NCI-H1417 treated with DMSO at 0.1 percent for 48 hours (cell line): Measurements from ENCODE around the gene YY1.
"Not testable (repeated sequence)": the region's sequence is repeated elsewhere in the genome, so short reads cannot be mapped to it uniquely, and the experiment has no call there.

Experiments
- DNase-seq: peaks from one replicate; lab custom pipeline; 2025; lab: John Stamatoyannopoulos, UW

YY1 gene

DNA sequence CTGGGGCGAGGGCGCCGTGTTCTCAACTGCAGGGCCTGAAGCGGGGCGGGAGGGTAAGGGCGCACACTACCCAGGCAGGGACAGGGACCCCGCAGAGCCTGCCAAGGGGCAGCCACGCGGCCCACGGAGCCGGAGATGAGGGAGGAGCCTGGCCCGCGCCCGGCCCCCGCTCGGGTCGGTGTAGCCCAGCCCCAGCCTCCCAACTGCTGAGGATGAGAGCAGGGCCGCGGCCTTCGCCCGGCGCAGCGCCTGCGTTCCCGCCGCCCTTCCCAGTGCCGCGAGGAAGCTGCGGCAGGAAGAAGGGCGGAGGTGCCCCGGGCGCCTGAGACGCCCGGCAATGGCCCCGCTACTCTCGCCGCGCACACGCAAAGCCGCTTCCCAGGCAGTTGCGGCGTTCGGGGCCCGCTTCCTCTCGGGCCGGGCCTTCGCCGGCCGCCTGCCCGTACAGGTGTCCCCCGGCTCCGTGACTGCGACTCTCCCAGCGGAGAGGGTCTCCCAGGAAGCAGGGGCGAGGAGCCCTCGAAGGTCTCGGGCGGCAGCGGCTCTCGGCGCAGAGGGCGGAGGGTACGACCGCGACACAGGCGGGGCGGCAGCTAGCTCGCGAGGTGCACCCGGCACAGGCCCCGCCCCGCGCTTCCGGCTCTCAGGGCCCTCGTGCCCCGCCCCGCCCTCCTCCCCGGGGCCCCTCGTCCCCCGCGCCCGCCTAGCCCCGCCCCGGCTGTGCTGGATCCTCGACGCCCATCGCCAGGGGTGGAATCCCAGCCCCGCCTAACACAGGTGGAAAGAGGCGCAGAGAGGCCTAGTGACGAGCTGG is 24.8 kb upstream of the YY1 start:
- peak; percentile 79 for DNase-seq

DNA sequence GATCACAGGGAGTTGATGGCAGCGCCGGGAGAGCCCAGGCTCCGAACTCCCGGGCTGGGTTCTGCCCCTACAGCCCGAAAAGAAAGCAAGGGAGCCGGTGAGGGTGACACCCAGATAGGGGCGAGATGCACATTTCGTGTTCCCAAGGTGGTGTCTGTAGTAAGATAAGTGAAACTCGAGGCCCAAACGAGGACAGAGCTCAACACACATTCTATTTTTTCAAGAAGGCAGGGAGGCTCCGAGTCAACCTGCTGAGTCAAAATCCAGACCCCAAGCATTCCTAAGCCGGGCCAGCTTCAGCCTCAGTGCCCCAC is 24.2 kb upstream of the YY1 start:
- DNase-seq = no peak

DNA sequence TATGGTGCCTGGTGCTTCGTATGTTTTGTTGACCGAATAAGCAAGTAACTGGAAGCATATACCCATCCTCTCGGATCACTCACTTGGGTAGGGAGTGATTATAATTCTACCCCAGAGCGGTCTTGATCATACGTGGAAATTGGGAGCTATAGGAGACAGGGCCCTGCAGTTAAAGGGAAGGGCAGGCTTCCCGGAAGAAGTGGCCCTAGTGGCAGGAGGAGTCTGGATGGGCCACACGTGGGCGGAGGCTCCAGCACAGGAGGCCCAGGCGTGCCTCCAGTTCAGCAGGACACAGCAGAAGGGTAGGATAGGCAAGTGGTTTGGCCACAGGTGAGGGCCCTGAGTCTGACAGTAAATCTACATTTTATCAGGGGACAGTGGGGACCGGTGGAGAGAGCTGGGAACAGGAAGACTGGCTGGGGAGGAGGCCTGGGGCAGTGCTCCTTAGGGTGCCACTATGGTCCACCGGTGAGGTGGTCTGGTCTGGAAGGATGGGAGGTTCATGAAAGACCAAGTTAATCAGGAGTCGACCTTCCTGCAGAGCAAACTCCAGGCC is 23.5 kb upstream of the YY1 start:
- DNase-seq = no peak

DNA sequence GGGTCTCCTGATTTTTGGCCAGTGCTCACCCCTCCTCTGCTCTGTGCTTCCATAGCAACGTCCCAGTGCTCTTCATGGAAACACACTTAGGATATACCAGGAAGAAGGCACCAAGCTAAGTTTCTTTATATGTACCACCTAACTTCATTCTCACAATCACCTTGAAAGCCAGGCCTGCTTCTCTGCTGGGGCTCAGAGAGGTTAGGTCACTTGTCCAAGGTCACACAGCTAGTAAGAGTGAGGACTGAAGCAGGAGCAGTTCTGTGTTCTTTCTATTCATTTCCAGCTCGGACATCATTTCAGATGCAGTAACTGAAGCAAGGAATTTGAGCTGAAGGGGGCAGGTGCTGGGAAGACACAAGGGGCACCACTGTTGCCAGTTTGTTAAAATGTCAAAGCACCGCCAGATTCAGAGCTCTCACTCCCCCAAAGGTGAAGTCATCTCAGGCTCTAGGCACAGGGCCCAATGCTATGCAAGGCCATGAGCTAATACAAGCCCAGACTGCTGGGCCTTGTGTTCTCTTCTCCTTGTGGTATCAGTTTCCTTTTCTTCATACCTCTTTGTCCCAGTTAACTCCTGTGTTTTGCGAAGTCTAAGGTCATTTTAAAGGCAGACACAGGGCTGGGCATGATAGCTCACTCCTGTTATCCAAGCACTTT is 19.7 kb upstream of the YY1 start:
- DNase-seq = no peak

DNA sequence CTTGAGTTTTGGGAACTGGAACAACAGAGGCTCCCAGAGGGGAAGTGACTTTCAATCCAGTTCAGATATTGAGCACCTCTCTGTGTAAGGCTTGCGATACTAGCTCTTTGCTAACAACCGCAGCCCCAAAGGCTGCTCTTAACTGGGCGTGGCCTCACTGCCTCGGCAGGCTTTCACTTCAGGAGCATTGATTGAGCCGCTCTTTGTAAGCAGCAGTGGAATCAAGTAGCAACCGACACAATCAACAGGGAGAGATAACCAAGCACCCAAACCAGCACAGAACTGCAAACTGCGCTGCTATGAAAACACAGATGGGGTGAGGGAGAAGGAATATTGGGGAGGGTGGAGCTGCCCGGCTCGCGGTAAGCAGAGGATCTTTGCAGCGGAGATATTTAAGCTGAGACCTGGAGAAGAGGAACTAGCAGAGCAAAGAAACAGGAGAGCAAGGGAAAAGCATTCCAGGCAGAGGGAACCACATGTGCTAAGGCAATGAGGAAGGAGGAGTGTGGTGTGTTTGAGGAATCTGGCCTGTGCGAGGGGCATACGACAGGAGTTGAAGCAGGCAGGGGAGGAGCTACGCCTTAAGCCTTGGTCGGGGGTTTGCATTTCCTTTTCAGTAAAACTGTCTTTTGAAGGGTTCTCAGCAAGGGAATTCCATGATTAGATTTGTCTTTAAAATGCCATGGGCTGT is 17.3 kb upstream of the YY1 start:
- DNase-seq = no peak

DNA sequence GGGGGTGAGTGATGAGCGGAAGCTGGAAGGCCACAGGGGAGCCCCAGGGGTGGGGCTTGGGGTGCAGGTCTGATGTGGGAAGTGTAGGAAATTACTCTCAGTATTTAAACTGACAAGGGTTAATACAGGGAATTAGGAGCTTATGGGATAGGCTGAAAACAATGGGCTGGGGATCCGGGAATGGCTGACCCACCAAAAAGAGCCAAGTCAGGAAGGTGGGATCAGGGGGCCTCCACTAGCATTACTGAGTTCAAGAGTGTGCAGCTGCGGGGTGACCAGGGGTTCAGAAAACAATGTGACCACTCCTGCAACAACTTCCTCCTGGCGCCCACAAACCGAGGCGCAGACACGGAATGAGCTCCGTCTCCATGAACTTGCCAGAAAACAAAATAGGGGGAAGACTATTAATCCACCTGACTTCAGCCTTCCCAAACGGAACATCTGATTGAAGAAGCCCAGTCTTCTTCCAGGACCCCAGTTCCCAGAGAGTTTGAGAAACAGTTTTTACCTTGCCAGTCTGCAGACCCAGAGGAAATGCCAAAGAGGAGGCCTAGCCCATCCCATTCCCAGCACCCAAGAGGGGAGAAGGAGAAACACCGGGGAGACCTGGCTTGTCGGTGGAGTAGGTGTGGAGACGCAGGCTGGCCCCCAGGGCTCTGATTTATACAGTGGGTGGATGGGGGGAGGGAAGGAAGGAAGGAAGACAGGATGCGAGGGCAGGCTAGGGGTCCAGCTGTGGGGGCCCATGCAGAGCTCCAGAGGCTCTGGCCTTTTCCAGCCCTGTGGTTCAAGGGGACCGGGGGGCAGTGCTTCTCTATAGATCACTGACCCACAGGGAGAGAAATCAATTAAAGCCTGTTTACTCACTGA is 16.5 kb upstream of the YY1 start:
- no peak for DNase-seq

DNA sequence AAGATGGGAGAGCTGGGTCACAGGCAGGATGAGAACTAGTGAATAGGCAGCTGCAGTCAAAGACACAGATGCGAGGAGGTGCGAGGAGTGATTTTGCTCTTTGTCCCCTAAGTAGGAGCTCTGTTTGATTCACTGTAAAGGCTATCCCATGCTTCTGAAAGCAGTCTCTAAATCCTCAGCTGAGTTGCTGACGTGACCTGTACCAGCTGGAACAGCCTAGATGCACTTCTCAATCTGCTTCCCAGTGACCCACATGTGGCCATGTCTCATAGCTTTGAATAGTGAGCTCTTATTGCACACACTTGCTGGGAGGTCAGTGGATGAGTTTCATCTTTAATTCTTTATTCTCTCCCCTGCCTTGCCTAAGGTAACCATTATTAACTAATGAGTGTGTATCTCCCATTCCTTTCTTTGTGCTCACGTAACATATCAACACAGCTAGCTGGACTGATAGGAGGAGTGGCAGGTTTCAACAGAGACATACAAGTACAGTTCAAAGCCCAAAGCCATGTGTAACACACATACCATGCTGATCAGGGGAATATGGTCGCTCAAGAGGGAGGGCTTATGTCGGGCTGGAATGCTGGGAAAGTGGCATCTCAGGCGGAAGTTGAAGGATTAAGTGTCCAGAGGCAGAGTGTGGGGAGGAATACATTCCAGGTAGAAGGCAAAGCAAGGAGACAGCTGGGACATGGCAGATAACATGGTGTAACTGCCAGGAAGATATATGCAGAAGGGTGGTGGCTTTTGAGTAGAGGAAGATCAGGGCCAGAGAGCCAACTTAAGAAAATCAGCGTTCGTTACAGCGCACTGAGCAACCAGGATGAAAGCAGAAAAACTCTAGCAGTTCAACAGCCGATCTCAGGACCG is 15.4 kb upstream of the YY1 start:
- DNase-seq = no peak

DNA sequence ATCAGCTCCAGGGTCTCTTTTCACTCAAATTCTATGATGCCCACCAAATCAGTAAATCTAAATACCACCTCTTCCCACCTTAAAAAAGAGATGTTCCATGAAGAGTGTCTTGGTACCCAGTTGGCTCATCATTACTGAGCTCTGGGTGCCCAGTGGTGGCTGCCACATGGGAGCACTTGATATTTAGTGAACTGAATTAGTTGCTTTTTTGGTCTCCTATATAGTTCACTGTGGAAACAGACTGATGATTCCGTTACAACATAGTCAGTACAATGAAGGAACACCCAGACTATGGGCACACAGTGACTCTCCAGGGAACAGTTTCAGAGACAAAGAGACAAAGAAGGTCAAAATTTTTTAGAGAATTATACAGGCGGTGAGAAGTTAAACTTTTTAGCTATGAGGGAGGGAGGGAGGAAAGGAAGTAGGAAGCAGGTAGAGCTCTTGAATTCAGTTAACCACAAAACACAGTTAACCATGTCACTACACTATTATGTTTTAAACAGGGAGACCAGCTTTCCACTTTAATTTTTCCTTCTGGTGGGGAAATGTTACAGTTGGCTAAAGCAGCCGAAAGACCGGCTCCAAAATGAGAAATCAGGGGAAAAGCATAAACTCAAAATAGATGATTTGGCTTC is 14.6 kb upstream of the YY1 start:
- DNase-seq = no peak

DNA sequence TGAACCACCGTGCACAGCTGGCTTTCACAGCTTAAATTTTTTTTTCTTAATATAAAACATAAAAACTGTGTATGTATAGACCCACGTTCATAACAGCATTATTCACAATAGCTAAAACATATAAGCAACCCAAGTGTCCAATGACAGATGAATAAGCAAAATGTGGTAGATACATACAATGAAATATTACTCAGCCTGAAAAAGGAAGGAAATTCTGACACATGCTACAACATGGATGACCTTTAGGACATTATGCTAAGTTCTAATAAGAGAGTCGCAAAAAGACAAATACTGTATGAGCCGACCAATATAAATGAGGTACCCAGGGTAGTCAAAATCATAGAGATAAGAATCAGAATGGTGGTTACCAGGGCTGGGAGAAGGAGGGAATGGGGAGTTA is 13.8 kb upstream of the YY1 start:
- no peak for DNase-seq

DNA sequence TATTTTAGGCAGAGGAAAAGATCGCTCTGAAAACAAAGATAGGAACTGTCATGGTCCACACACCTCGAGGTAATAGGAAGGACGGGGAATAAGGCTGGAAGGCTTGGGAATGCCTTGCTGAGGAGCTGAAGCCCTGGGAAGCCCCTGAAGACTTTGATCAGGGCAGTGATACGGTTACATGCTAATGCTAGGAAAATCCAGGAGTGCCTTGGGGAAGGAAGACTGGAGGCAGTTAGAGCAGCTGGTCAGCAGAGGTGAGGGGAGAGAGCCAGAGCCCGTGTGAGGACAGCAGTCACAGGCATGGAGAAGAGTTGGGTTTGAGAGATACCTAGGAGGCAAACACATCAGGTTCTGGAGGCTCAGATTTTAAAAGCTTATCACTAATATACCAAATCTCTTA is 8.6 kb upstream of the YY1 start:
- DNase-seq = no peak

DNA sequence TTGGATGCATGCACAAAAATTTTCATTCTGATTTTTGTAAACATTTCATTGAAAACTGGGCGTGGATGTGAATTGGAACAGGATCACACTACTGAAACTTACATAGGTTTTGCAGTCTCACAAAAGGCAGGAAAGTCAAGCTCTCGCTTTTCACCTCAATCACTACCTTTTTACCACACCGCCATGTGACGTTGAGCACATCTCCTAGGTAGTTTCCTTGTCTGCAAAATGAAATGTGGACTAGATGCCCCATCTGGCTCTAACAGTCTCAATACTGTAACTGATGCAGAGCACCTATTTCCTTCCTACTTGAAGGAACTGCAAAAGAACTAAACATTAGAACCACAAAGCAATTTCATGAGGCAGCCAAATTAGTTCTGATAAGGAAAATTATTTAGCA is 4.4 kb upstream of the YY1 start:
- DNase-seq = no peak

DNA sequence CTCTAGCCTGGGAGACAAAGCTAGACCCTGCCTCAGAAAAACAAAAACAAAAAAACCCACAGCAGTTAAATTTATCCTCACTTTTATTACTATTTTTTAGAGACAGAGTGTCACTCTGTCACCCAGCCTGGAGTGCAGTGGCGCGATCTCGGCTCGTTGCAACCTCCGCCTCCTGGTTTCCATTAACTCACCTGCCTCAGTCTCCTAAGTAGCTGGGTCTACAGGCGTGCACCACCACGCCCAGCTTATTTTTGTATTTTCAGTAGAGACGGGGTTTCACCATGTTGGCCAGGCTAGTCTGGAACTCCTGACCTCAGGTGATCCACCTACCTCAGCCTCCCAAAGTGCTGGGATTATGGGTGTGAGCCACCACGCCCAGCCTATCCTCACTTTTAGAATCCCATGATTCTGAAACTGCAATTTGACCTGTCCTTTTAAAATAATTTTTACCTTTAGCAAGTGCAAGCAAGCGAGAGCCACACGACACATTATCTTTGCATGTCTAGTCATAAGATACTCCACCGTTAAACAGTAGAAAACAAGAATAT is 2.6 kb upstream of the YY1 start:
- DNase-seq = not testable (repeated sequence)

DNA sequence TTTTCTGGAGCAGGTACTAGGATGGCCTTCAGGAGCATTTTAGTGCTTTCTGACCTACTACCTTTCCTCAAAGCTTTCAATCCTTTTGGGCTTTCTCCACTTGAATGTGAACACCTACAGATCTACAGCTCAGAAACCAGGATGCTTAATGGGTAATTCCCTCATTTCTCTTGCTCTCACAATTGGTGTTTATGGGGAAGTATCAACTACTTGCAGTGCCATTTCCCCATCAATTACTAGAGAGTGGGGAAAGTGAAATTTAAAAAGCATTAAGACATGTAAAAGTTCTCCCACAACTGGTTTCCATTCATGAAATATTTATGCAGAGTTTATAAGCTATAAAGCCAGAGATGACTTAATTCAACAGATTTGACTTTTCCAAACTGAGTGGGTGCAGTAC is 2.1 kb upstream of the YY1 start:
- no peak for DNase-seq

DNA sequence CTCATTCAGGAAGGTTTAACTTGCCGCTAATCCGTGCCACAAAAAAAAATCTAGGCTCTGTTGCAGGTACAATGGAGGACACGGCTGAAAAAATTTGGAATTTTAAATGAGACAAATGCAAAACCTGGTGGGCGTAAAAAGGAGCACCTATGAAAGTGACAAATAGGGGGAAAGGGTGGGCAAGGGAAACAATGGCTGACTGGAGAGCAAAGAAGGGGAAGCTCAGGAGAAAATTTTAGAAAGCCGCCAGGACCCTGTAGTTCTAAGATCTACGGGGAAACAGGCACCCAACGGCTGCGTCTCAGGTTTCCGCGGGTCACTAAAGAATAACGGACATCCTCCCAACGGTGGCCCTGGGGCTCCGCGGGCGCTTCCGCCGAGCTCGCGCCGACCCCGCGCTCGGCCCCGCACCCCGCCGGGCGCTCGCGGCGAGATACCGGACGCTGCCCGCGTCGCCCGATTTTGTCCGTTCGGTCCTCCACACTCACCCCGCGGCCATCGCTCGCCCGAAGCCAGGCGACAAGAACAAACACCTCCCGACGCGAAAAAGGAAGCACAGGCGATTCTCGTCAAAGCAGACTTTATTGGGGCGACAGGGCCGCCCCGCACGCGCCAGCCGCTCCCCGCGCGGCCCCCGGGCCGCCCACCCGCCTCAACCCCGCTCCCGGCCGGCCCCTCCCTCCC is 1.1 kb upstream of the YY1 start:
- no peak for DNase-seq

DNA sequence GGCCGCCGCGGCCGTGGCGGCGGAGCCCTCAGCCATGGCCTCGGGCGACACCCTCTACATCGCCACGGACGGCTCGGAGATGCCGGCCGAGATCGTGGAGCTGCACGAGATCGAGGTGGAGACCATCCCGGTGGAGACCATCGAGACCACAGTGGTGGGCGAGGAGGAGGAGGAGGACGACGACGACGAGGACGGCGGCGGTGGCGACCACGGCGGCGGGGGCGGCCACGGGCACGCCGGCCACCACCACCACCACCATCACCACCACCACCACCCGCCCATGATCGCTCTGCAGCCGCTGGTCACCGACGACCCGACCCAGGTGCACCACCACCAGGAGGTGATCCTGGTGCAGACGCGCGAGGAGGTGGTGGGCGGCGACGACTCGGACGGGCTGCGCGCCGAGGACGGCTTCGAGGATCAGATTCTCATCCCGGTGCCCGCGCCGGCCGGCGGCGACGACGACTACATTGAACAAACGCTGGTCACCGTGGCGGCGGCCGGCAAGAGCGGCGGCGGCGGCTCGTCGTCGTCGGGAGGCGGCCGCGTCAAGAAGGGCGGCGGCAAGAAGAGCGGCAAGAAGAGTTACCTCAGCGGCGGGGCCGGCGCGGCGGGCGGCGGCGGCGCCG is 381 bp downstream of the YY1 start:
- no peak for DNase-seq

DNA sequence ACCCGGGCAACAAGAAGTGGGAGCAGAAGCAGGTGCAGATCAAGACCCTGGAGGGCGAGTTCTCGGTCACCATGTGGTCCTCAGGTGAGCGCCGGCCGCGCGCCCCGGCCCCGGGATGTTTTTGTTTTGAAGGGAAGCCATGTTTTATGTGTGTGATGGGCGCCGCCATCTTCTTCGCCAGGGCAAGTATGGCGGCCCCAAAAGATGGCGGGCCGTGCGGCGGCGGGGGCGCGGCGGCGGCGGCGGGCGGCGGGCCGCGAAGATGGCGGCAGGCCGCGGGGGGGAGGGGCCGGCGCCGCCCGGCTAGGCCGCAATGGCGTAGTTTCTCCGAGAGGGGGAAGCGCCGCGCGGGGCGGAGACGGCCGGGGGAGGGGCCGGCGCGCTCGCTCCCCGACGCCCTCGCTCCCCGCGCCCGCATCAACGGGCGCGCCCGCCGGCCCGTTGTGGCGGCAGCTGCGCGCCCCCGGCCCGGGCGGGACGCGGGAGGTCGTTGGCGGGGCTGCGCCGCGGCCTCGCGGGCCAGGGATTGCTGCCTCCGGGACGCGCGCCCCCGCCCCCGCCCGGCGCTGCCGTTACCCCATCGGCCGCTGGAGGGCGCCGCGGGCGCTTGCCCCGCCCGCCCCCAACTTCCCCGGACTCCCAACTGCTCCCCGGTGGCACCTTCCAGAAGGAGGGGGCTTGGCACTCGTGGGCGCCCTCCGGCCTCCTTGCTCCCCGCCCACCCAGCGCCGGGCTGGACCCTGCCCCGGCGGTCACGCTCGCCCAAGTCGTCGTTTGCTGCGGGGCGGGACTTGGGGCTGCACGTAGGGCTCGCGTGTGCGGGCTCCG is 1.1 kb downstream of the YY1 start:
- DNase-seq = peak; percentile 15

DNA sequence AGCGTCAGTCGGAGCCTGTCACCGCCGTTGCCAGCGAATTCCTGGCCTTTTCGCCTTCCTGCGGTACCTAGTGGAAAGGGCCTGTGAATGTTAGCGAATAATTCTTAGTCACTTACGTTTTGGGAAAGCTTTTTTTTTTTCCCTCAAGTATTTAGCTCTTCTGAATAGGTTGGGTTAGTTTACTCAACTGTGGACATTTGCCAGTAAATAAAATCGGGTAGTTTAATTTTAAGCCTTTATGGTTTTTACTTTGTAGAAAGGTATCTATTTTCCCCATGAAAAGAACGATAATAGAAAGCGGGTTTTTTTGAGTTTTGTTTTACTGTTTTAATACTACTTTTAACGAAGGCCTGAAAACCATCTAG is 1.7 kb downstream of the YY1 start:
- no peak for DNase-seq

DNA sequence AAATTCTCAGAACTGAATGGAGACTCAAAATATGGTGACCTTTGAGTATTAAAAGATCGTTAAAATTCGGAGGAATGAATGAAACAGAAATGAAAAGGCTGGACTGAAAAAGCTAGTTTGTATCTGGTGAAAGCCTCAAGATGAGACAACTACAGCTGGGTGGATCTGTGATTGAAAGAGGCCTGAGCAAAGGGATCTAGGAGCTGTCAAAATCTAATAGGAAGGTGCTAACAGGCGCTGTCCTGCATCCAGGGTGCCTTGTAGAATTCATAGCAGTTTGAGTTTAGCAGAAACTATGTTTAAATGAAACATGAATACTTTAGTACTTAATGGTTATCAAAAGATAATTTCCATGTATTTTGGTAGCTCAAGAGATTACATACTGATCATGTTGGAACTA is 2.3 kb downstream of the YY1 start:
- no peak for DNase-seq
